Fibroblast of the aortic adventitia (primary cell): ENCODE measurements around the gene DYNC2I2. TPM values are rescaled to one million over a fixed set of nuclear protein-coding genes. Genes with fewer than 3 reads are reported as not detected.
"Not testable (repeated sequence)": the region's sequence is repeated elsewhere in the genome, so short reads cannot be mapped to it uniquely, and the experiment has no call there.

Experiments used
- DNase-seq: peaks from one replicate; pipeline ENCODE4 v3.0.0-alpha.2; 2010; ENCODE audit warnings: low read depth
- H3K4me3 ChIP-seq: 2 replicates; pipeline ENCODE4 v1.5.1; 2011; ENCODE audit warnings: low read depth, mild to moderate bottlenecking, control low read depth, low read length, moderate library complexity
- CTCF ChIP-seq: IDR thresholded peaks from 2 replicates; pipeline ENCODE4 v1.5.1; 2011; ENCODE audit warnings: mild to moderate bottlenecking, low read length, control low read depth, inconsistent platforms; ENCODE audit not compliant: insufficient read depth
- total RNA-seq: library from RNA; depleted of rRNA; stranded (reverse); fragments of >200 nt; gene quantifications from 2 replicates; pipeline ENCODE4 v1.2.3, GENCODE V29; 2012; ENCODE audit warnings: low replicate concordance

DYNC2I2 gene
- total RNA-seq, 1 donor = 65.7 TPM

GRCh38 chr9:128684325-128685199, 27.9 kb upstream of the DYNC2I2 start:
- TF ChIP-seq CTCF = no peak
- H3K4me3 ChIP-seq = peak overlapping the region; percentile 86
- peak; percentile 78 for DNase-seq

- peak overlapping the region; percentile 86 for H3K4me3 ChIP-seq
- no peak for DNase-seq
- TF ChIP-seq CTCF = no peak
Measured at GRCh38 chr9:128684065-128684324, 27.3 kb upstream of the DYNC2I2 start.

- DNase-seq = peak; percentile 56
- H3K4me3 ChIP-seq = peak overlapping the region; percentile 86
- TF ChIP-seq CTCF = no peak
Measured at GRCh38 chr9:128683340-128684064, 26.9 kb upstream of the DYNC2I2 start.

GRCh38 chr9:128677794-128678193, 21.1 kb upstream of the DYNC2I2 start:
- no peak for DNase-seq
- TF ChIP-seq CTCF = no peak
- no peak overlapping the region for H3K4me3 ChIP-seq

- H3K4me3 ChIP-seq = no peak overlapping the region
- DNase-seq = no peak
- no peak for TF ChIP-seq CTCF
Measured at GRCh38 chr9:128675382-128675781, 18.7 kb upstream of the DYNC2I2 start.

- DNase-seq = no peak
- no peak for TF ChIP-seq CTCF
- H3K4me3 ChIP-seq = no peak overlapping the region
Measured at GRCh38 chr9:128669786-128670185, 13.1 kb upstream of the DYNC2I2 start.

GRCh38 chr9:128666481-128666941, 9.9 kb upstream of the DYNC2I2 start:
- DNase-seq = peak; percentile 55

More at GRCh38 chr9:128666481-128666941, 9.9 kb upstream of the DYNC2I2 start:
- not testable (repeated sequence) for H3K4me3 ChIP-seq
